ENCODE data around the gene NRXN3.

DNA sequence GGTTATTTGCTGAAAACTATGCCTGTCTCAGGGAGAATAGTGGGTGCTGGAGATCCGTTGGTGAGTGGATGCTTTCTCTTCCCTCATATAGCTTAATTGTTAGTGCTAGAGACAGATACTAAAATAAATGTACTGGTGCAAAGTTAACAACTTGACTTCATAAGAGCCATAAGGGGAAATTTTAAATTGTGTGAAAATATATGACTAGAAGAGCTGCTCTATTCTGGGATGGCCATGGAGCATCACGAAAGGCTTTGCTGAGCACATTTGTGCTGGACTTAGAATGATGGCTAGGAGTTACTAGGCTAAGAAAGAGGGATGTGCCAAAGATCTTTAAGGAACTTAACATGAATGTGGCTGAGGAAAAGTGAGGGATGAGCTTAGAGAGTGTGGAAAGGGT is 668.8 kb downstream of the NRXN3 start:
- TF ChIP-seq, protein P1, sequence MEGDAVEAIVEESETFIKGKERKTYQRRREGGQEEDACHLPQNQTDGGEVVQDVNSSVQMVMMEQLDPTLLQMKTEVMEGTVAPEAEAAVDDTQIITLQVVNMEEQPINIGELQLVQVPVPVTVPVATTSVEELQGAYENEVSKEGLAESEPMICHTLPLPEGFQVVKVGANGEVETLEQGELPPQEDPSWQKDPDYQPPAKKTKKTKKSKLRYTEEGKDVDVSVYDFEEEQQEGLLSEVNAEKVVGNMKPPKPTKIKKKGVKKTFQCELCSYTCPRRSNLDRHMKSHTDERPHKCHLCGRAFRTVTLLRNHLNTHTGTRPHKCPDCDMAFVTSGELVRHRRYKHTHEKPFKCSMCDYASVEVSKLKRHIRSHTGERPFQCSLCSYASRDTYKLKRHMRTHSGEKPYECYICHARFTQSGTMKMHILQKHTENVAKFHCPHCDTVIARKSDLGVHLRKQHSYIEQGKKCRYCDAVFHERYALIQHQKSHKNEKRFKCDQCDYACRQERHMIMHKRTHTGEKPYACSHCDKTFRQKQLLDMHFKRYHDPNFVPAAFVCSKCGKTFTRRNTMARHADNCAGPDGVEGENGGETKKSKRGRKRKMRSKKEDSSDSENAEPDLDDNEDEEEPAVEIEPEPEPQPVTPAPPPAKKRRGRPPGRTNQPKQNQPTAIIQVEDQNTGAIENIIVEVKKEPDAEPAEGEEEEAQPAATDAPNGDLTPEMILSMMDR (IDR thresholded peaks at IDR 0.05; ENCODE audit: poor library complexity, severe bottlenecking): no peak
- TF ChIP-seq EP300 (conservative IDR thresholded peaks at IDR 0.05; ENCODE audit: poor library complexity, severe bottlenecking) (no peak), REST (IDR thresholded peaks at IDR 0.05; ENCODE audit: borderline replicate concordance) (no peak), RAD21 (conservative IDR thresholded peaks at IDR 0.05) (no peak)
